Progenitor cell of endocrine pancreas (in vitro differentiated cells): Measurements from ENCODE around the gene ADGRF1. TPM values are rescaled to one million over a fixed set of nuclear protein-coding genes. Genes with fewer than 3 reads are reported as not detected.

Experiments used
- DNase-seq: peaks from one replicate; pipeline ENCODE4 v3.0.0; 2021; ENCODE audit warnings: low spot score; ENCODE audit not compliant: unreplicated experiment
- H3K27ac Mint-ChIP-seq: 2 replicates; pipeline ENCODE4 v1.8.0; 2021; ENCODE audit warnings: mild to moderate bottlenecking, moderate library complexity, mixed read lengths
- H3K27me3 Mint-ChIP-seq: 2 replicates; pipeline ENCODE4 v1.8.0; 2021; ENCODE audit warnings: mixed read lengths
- H3K36me3 Mint-ChIP-seq: 2 replicates; pipeline ENCODE4 v1.8.0; 2022; ENCODE audit warnings: mixed read lengths; ENCODE audit not compliant: insufficient read depth
- H3K4me1 Mint-ChIP-seq: 2 replicates; pipeline ENCODE4 v1.8.0; 2021; ENCODE audit warnings: low read depth, mixed read lengths
- H3K4me3 Mint-ChIP-seq: 2 replicates; pipeline ENCODE4 v1.8.0; 2021; ENCODE audit warnings: low read depth, mild to moderate bottlenecking, moderate library complexity, mixed read lengths
- H3K9me3 Mint-ChIP-seq: 2 replicates; pipeline ENCODE4 v1.8.0; 2021; ENCODE audit warnings: low read depth, mixed read lengths
- CTCF ChIP-seq: fragments of 200-600 bp; sonication (generic); IDR thresholded peaks from one replicate; pipeline ENCODE4 v1.5.0; 2021; ENCODE audit warnings: antibody characterized with exemption, mild to moderate bottlenecking; ENCODE audit not compliant: unreplicated experiment
- total RNA-seq: library from RNA; stranded (reverse); gene quantifications from 2 replicates; pipeline ENCODE4 v1.2.1, GENCODE V29; 2021

Gene ADGRF1
- total RNA-seq, 1 donor from 2014 or later, result 0.12 TPM

DNA sequence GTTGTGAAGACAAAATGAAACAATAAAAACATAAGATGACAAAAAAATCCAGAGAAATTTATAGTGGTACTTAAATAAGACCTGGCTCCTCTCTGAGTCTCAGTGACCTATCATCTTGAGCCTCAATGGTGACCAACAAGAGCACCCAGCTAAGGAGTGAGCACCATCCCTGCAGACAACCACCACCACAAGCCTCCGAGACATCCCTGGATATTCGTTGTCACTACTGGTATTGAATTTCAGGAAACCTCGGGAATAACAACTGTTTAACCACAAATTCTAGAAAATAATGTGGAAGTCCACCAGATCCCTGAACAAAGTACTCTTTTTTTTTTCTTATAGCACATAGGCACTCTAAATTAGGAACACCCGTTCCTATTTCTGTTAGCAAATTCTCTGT is 88.2 kb downstream of the ADGRF1 start:
- no peak for TF ChIP-seq CTCF
- no peaks in the 10 kb centered on the region for H3K4me1 Mint-ChIP-seq
- no peaks in the 10 kb centered on the region for H3K36me3 Mint-ChIP-seq
- peaks cover 32% of the 10 kb centered on the region for H3K27me3 Mint-ChIP-seq
- no peak overlapping the region for H3K27ac Mint-ChIP-seq
- no peaks in the 10 kb centered on the region for H3K9me3 Mint-ChIP-seq
- no peak for DNase-seq
- no peak overlapping the region for H3K4me3 Mint-ChIP-seq

DNA sequence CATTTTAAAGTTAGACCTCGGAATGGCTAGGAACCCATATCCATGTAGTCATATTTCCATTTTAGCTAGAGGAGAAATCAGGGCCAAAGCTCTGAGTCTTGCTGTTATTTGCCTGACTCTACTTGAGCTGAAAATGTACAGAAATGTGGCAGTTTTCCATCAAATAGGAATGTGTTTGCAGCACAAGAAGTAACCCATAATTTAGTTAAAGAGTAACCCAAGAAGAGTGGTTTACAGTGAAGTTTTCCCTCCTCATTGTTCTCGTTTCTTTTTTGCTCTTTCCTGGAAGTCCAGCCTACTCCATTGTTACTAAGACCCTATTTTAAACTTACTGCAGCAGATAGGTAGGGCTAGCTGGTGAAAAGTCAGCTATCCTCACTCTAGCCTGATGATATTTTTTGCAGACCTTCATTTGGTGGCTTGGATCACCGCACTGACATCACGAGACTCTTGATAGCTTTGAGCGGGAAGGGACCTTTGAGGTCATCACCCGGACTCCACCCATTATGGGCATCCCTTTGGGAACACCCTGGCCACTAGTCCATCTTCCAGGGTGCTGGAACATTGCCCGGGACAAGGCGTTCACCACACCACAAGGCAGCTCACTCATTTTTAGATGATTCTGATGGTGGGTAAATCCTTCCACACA is 92.4 kb downstream of the ADGRF1 start:
- no peak for TF ChIP-seq CTCF
- no peaks in the 10 kb centered on the region for H3K9me3 Mint-ChIP-seq
- H3K4me3 Mint-ChIP-seq, result no peak overlapping the region

DNA sequence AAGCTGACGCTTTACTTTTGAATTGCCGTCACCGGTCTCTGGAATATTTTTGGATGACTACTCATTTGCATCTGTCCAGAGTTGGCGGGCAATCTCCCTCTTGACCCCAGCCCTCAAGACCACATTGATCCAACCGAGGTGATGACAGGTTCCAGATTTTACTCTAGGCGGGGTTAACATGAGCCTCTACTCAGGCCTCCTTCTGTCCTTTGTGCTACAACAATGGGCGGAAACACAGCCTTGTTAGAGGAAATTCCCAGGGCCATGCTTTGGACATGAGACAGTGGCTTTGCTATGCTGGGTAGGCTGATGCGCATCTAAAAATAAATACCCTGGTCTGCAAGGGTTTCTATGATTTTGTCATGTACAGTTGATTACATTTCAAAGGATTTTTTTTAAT is 93.4 kb downstream of the ADGRF1 start:
- Mint-ChIP-seq H3K9me3 (no peaks in the 10 kb centered on the region), H3K4me1 (no peaks in the 10 kb centered on the region), H3K27ac (no peak overlapping the region), H3K36me3 (no peaks in the 10 kb centered on the region), H3K4me3 (no peak overlapping the region), H3K27me3 (peaks cover 17% of the 10 kb centered on the region)
- no peak for DNase-seq
- no peak for TF ChIP-seq CTCF

More for the DNA sequence above, 92.4 kb downstream of the ADGRF1 start:
- DNase-seq, result no peak
- Mint-ChIP-seq H3K4me1 (no peaks in the 10 kb centered on the region), H3K27ac (peak overlapping the region; percentile 55), H3K27me3 (peaks cover 22% of the 10 kb centered on the region), H3K36me3 (no peaks in the 10 kb centered on the region)

Other genes with a start within 250 kb of the ADGRF1 start
- 2.6 and 4.1 TPM in 2 replicates for gene MEP1A, start 248.9 kb downstream of the ADGRF1 start, total RNA-seq
- 0.04 TPM in 1 of 2 replicates, not detected in the other for gene ADGRF5, start 120.4 kb downstream of the ADGRF1 start, total RNA-seq